HG02870 (cell line): ENCODE measurements around the gene VPS9D1.
"Not testable (repeated sequence)": the region's sequence is repeated elsewhere in the genome, so short reads cannot be mapped to it uniquely, and the experiment has no call there.

Experiments used
- ATAC-seq: cut with Tn5 transposase; IDR thresholded peaks from one replicate; pipeline ENCODE4 v1.9.1; 2021; ENCODE audit warnings: mild to moderate bottlenecking, moderate library complexity; ENCODE audit not compliant: unreplicated experiment

The VPS9D1 gene

DNA sequence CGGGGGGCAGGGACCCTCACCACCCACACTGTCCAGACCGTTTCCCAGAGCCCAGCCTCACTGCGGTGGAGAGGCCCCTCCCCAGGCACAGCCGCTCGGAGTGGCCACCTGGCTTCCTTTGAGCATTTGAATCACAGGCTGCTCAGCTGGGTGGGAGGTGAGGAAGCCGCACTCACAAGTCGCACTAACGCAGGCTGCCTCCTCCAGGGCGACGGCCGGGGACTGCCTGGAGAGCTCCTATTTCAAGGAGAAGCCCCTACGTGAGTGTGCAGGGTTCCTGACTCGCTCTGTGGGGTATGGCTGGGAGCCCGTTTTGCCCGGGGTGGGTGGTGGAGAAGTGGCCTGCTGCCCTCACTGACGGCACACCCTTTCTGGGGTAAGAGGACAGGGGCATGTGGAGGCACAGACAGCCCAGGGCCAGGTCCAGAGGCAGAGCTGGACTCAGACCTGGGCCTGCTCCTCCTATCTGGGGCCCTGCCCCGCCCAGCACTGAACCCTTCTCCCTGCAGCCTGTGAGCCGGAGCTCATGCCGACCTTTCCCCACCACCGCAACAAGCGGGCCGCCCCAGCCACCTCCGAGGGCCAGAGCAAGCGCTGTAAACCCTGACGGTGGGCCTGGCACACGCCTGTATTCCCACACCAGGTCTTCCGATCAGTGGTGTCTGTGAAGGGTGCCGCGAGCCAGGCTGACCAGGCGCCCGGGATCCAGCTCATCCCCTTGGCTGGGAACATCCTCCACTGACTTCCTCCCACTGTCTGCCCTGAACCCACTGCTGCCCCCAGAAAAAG, 25.4 kb downstream of the VPS9D1 start:
- ATAC-seq = no peak

DNA sequence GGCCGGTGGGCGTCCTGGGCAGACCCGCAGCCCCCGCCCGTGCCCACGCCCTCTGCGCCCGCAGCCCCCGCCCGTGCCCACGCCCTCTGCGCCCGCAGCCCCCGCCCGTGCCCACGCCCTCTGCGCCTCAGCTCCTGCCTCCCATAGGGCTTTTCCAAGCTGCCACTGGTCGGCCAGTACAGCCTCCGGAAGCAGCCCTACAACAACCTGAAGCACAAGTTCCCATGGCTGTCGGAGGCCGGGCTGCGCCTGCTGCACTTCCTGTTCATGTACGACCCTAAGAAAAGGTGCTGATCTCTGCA, 26.0 kb downstream of the VPS9D1 start:
- ATAC-seq = not testable (repeated sequence)

DNA sequence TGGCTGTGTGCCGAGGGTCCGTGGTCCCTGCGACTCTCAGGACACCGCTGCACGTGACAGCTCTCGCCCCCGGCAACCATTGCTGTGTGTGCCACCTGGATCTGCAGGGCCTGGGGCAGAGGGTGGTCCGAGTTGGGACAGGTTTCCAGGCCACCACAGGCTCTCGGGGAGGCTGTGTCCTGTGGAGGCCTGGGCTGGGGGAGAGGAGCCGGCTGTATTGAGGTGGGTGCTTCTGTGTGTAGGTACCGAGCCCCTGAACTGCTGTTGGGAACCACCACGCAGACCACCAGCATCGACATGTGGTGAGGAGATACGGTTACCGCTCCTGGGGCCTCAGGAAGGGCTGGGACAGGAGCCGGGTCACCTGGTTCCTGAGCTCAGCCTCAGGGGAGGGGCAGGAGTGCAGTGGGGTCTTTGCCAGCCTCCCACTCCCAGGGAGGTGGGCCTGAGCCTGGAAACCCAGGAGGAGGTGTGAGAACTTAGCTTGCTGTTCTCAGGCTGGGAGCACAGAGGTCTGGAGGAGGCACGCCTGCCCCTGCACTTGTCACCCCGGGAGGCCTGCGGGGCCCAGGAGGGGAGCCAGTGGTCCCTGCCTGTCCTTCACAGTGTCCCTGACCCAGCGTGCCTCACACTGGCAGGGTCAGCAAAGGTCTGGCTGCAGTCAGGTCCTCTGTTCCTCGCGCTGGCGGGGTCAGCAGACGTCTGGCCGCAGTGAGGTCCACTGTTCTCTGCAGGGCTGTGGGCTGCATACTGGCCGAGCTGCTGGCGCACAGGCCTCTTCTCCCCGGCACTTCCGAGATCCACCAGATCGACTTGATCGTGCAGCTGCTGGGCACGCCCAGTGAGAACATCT, 26.5 kb downstream of the VPS9D1 start:
- no peak for ATAC-seq

DNA sequence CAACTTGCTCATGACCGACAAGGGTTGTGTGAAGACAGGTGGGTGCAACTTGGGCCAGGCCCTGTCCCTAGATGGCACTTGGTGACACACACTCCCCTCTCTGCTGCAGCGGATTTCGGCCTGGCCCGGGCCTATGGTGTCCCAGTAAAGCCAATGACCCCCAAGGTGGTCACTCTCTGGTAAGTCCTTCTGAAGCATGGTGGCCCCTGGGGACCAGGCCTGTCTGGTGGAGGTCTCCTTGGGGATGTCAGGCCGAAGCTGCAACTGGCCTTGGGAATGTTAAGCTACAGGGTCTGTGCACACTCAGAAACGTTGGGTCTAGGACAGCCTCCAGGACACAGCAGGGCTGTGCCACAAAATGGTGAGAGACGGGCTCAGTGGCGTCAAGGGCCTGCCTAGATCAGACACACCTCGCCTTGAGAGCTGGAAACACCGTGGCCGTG, 27.4 kb downstream of the VPS9D1 start:
- ATAC-seq = no peak

DNA sequence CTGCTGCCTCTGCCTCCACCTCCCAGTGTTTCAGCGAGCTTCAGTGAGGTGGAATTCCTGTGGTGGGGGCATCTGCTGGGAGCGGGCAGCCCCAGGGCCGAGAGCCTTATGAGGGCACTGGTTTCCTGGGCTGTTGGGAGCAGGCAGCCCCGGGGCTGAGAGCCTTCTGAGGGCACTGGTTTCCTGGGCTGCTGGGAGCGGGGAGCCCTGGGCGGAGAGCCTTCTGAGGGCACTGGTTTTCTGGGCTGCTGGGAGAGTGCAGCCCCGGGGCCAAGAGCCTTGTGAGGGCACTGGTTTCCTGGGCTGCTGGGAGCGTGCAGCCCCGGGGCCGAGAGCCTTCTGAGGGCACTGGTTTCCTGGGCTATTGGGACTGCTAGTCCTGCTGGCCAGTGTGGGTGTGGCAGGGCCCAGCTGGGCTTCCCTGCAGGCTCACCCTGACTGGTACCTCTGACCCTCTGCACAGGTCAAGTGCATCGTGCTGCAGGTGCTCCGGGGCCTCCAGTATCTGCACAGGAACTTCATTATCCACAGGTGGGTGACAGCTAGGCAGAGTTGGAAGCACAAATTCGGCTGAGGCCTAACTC, 28.6 kb downstream of the VPS9D1 start:
- no peak for ATAC-seq

DNA sequence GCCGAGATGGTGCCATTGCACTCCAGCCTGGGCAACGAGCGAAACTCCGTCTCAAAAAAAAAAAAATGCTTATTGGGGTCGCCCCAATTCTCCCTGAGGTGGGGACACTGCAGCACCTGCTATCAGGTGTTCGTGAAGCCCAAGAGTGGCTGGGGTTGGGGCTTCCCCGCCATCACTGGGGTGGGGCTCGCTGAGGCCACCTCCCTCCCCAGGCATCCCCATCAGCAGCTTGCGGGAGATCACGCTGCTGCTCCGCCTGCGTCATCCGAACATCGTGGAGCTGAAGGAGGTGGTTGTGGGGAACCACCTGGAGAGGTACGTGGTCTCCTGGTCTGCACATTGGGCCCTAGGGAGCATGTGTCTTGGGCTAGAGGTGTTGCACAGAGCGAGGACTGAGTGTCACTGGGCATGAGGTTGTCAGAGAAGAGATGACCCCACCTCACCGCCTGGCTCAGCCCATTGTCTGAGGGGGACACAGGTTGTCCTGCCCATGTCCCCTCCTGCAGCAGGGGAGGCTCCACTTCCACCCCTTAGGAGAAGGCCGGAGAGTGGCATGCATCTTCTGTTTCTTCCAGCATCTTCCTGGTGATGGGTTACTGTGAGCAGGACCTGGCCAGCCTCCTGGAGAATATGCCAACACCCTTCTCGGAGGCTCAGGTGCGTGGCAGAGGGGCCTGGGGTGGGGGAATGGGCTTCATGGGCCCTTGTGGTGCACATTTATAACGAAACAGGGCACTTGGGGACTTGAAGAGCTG, 29.3 kb downstream of the VPS9D1 start:
- ATAC-seq = no peak

DNA sequence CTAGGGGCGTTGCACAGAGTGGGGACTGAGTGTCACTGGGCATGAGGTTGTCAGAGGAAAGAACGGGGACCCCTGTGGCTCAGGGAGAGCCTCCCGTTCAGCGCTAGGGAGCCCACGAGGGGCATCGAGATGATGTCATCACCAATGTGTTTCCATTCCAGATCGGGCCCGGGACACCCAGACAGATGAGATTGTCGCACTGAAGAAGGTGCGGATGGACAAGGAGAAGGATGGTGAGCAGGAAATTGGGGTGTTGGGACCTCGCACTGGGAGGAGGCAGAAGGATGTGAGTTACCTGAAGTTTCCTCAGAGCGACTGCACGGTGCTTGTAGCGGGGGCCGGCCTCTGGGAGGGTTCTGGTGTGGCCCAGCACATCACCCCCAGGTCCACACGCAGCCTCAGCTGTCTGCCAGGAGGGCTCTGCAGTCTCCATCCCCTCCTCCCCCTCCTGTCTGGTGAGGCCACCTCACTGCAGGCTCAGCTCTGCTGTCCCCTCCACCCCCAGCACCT, 30.3 kb downstream of the VPS9D1 start:
- ATAC-seq = no peak

DNA sequence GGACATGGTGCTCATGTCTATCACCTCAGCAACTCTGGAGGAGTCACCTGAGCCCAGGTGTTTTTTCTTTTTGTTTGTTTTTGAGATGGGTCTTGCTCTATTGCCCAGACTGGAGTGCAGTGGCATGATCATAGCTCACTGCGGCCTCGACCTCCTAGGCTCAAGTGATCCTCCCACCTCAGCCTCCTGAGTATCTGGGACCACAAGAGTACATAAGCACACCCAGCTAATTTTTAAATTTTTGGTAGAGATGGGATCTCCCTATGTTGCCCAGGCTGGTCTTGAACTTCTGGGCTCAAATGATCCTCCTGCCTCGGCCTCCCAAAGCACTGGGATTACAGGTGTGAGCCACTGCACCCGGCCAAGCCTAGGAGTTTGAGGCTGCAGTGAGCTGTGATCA, 31.1 kb downstream of the VPS9D1 start:
- not testable (repeated sequence) for ATAC-seq

DNA sequence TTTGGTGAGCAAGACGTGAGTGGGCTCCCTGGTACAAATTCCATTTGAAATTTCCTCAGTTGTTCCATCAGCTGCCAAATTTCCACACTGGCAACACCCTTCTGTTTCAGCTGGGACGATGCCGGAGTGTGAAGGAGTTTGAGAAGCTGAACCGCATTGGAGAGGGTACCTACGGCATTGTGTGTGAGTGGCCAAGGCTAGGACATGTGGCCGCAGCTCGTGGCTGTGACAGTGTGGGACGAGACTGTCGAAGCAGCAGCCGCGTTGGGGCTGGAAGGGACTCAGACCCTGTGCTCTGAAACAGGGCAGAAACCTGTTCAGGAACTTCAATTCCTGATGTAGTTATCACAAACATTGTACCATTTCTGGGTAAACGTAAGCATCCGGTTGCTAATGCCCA, 31.6 kb downstream of the VPS9D1 start:
- no peak for ATAC-seq

DNA sequence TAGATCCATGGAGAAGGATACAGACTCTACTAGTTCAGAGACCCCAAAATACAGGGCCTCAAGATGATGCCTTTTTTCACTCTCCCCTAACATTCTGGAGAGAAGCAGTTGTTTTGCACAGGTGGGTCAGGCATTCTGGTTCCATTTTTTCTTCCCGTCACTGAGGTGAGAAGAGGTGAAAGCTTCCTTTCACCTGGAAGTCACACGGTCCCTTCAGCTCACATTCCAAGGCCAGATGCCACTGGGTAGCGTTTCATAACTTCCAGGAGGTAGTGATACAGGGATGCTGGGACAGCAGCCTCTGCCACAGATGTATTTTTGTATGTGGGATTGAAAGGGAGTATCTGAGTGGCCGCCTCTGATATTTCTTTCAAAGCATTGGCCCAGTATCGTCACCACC, 32.3 kb downstream of the VPS9D1 start:
- ATAC-seq = no peak

DNA sequence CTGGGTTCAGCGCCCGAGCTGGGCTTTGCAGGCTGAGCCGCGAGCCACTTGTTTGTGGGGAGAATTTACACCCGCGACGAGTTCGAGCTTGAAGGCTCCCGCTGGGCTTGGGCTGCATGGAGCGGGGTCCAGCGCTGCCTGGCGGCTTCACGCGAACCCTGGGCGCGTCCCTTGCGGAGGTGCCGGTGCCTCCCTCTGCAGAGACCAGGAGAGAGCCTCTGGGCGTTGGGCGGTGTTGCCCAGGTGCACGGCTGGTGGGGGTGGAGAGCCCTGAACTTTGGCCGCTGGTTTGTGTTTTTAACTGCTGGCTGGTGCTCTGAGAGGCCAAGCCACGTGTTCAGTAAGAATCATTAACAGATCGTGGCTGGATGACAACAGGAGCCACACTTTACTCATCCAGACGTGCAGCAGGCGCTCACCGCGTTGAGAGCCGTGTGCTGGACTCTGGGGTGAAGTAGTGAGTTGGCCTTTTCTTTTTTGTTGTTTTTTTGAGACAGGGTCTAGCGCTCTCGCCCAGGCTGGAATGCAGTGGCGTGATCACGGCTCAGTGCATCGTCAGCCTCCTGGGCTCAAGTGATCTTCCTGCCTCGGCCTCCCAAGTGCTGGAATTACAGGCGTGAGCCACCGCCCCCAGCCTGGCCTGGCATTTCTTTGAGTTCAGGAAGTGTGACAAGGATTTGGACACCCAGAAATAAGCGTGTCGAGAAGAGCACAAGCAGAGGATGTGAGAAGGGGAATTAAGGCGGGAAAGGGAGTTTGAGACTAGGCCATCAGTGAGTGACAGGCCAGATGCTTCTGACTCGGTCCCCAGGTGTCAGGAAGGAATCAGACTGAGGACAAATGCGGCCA, 33.4 kb downstream of the VPS9D1 start:
- peak; percentile 25 for ATAC-seq

DNA sequence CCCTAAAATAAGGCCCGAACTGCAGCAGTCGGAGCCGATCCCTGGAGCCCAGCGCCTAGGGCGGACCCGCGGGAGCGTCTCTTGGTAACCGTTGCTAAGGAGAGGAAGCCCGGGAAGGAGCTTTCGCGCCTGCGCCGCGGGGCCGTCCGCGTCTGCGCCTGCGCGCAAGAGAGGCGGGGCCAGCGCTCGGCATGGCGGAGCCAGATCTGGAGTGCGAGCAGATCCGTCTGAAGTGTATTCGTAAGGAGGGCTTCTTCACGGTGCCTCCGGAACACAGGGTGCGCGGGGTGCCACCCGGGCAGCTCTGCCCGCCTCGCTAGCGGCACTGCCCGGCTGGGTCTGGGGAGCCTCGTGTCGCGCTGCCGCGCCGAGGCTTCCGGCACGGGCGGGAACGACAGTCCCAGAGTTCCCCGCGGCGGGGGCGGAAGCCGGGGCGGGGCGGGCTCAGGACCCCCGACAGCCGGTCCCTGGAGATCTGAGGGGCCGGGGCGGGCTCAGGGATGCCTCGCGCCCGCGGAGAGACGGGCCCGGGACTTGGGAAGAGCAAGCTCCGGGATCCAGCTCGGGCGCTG, 34.1 kb downstream of the VPS9D1 start, which contains the start of gene CDK10:
TSS of gene CDK10 (plus strand) at position 170 of the 572 bp plus-strand sequence. CDS start at position 192, 22 bp downstream.
- ATAC-seq = peak; percentile 85

DNA sequence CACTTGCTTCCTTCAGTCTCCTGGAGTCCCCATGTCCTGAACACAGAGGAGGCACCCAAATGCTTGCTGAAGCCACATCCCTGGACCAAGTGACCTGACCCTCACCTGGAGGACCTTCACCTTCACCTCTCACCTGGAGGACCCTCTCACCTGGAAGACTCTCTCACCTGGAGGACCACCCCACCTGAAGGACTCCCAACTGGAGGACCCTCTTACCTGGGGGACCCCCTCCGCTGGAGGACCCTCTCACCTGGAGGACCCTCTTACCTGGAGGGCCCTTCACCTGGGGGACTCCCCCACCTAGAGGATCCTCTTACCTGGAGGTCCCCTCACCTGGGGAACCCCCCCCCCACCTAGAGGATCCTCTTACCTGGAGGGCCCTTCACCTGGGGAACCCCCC, 34.8 kb downstream of the VPS9D1 start:
- no peak for ATAC-seq

DNA sequence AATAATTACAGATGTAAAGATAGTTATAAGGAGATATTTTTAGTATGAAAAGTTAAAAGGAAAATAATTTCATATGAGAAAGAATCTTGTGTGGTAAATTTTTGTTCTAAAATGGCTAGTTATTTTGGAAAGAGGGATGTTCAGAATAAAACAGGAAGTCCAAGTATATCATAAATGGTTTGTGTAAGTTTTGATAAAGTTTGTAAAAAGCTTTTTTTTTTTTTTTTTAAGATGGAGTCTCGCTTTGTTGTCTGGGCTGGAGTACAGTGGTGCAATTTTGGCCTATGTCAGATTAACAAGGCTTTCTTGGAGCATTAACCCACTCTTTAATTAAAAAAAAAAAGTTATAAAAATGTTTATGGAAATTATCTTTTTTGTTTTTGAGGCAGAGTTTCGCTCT, 42.4 kb downstream of the VPS9D1 start:
- no peak for ATAC-seq

DNA sequence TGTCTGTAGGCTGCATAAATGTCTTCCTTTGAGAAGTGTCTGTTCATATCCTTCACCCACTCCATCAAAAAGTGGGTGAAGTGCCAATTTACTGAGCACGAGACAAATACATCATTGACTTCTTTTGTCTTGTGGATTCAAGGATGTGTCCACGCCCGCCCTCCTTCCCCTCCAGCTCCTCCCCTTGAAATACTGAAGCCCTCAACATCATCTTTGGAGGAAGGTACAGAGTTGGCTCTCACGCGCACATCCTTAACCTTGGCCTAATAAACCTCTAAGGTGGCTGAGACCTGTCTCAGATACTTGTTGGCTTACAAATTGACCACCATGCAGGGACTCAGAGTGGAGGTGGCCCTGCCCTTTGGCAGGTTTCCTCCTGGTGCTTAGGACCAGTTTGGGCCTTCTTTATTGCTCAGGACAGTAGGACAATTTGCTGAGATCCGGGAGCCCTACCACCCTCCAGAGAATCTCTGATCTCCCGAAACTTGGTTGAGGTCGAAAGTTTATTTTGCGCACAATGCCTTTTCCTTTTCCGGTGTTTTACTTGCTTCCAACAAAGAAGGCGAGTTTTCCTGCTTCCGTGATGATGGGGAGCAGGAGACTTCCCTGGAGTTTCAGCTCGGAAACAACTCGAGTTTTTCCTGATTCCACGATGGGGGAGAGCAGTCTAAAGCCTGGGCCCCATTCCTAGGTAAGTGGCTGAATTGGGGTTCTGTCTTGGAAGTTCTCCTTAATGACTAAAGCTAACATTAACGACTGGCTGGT, 48.3 kb downstream of the VPS9D1 start:
- ATAC-seq = no peak

DNA sequence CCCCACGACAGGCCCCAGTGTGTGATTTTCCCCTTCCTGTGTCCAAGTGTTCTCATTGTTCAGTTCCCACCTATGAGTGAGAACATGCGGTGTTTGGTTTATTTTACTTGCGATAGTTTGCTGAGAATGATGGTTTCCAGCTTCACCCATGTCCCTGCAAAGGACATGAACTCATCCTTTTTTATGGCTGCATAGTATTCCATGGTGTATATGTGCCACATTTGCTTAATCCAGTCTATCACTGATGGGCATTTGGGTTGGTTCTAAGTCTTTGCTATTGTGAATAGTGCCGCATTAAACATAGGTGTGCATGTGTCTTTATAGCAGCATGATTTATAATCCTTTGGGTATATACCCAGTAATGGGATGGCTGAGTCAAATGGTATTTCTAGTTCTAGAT, 49.1 kb downstream of the VPS9D1 start:
- ATAC-seq = not testable (repeated sequence)

DNA sequence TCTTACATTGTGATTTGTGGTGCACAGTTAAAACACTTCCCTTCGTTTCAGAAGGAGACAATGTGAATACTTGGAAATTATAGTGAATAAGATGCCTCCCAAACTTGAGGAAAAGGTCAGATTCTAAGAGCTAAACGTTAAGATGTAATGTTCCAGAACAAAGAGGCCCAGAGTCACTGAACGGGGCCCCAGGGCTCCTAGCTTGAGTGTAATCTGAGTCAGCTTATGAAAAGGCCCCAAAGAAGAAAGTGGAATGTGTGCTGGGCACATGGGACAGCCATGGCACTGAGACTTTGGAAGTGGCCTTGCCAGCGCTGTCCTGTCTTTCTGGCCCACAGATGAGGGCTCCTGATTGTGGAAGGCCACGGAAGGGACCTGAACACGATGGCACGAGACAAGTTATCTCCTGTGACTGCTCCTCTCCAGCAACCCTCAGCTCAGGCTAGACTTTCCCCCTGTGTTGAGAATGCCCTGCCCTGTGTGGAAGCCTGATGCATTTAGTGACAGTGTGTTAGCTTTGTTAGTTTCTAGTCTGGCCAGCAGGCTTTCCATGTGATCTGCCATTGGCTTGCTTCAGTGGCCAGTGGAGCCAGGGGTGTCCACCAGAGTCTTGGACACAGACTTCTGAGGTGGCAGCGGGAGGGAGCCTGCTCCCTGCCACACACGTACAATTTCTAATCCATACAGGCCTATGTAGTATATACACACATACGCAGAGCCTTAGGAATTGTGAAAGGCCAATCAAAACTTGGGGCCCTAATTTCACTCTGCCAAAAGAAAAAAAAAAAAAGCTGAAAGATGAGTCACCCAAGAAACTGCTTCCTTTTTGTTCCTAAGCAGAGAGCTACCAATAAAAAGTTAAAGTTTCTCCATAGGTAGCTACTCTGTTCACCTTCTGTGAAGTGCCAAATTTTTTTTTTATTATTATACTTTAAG, 49.9 kb downstream of the VPS9D1 start:
- ATAC-seq = no peak

DNA sequence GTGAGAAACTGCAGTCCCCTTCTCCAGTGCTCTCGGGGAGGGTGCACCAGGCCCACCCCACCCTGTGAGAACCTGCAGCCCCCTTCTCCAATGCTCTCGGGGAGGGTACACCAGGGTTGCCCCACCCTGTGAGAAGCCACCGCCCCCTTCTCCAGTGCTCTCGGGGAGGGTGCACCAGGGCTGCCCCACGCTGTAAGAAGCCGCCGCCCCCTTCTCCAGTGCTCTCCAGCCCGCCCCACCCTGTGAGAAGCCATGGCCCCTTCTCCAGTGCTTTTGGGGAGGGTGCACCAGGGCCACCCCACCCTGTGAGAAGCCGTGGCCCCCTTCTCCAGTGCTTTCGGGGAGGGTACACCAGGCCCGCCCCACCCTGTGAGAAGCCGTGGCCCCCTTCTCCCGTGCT, 50.9 kb downstream of the VPS9D1 start:
- no peak for ATAC-seq
